ENCODE measurements around the gene SPINDOC. TPM values are rescaled to one million over a fixed set of nuclear protein-coding genes. Genes with fewer than 3 reads are reported as not detected.

The SPINDOC gene
- total and polyA plus RNA-seq, 2 donors from 2014 or later: 10.9 to 14.2 TPM

DNA sequence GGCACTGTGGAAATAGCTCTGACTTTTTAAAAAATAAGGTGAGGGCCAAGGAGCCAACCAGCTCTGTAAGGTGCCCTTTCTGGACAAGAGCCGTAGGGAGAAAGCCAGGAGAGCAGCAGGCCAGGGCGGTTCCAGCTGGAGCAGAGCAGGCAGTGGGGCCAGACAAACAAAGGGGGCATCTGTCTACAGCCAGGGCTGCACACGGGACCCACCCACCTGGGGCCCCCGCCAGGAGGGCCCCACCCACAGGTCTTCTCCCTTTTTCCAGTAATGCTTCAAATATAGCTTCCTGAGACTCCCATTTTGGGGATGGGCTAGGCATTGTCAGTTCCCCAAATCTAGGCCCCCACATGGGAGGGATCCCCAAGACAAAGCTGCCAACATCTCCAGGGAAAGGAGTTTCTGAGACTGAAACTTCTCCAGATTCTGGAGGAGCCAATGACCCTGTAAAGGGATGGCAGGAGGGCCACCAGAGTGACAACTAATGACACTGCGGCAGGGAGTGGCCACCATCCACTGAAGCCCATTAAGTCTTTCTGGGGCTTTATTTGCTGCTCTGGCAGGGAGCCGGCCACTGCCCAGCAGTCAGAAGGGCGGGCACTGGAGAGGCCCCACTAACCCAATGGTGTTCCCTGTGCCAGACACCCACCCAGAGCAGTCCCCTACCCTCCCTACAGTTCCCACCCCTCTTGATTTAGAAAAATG, 46.6 kb upstream of the SPINDOC start:
- TF ChIP-seq, protein P1, sequence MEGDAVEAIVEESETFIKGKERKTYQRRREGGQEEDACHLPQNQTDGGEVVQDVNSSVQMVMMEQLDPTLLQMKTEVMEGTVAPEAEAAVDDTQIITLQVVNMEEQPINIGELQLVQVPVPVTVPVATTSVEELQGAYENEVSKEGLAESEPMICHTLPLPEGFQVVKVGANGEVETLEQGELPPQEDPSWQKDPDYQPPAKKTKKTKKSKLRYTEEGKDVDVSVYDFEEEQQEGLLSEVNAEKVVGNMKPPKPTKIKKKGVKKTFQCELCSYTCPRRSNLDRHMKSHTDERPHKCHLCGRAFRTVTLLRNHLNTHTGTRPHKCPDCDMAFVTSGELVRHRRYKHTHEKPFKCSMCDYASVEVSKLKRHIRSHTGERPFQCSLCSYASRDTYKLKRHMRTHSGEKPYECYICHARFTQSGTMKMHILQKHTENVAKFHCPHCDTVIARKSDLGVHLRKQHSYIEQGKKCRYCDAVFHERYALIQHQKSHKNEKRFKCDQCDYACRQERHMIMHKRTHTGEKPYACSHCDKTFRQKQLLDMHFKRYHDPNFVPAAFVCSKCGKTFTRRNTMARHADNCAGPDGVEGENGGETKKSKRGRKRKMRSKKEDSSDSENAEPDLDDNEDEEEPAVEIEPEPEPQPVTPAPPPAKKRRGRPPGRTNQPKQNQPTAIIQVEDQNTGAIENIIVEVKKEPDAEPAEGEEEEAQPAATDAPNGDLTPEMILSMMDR (IDR thresholded peaks at IDR 0.05; ENCODE audit: borderline replicate concordance, extremely low read depth, insufficient read depth): no peak
- H3K27me3 ChIP-seq (ENCODE audit: control insufficient read depth, insufficient read depth, low read length): no peaks in the 10 kb centered on the region
- FAIRE-seq (no peak), DNase-seq (peak in 3 of 5 donors; percentile 9 to 63 (median 30))
- peak overlapping the region; percentile 70 to 90 (median 82) for H3K4me3 ChIP-seq (ENCODE audit: low read length in 3 of 3)
- no peaks in the 10 kb centered on the region for H3K9me3 ChIP-seq (ENCODE audit: control insufficient read depth in 2 of 3, insufficient read depth in 1 of 3, low read length in 3 of 3)
- intact Hi-C loops (cut with DNase I): no loop called here
- H3K9ac ChIP-seq (ENCODE audit: low read length in 3 of 3): peak overlapping the region in 2 of 3 donors; percentile 54 to 75
- no peaks in the 10 kb centered on the region for H3K36me3 ChIP-seq (ENCODE audit: control insufficient read depth in 2 of 3, insufficient read depth in 3 of 3, low read length in 3 of 3)
- peaks cover 0 to 19% (median 7%) of the 10 kb centered on the region in 3 donors for H3K4me1 ChIP-seq (ENCODE audit: control insufficient read depth in 2 of 3, insufficient read depth in 2 of 3, low read depth in 1 of 3, low read length in 3 of 3)
- H3K27ac ChIP-seq (ENCODE audit: low read depth in 2 of 2, low read length in 2 of 2): peak overlapping the region; percentile 22 to 47

DNA sequence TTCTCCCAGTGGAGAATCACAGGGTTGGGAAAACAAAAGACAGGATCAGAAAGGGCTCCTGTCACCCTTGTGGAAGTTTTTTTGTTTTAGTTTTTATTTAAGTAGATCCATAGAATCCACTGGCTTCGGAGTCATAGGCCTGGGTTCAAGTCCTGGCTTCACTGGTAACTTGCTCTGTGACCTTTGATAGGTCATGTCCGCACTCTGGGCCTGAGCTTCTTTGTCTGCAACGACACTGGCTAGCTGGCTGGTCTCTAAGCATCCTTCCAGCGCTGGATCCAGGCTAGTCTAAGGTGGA, 46.0 kb upstream of the SPINDOC start:
- DNase-seq (peak in 1 of 5 donors; percentile 80), FAIRE-seq (no peak)
- Histone ChIP-seq H3K4me3 (ENCODE audit: low read length in 3 of 3) (peak overlapping the region; percentile 70 to 90 (median 82)), H3K4me1 (ENCODE audit: control insufficient read depth in 2 of 3, insufficient read depth in 2 of 3, low read depth in 1 of 3, low read length in 3 of 3) (peaks cover 0 to 19% (median 7%) of the 10 kb centered on the region in 3 donors), H3K27ac (ENCODE audit: low read depth in 2 of 2, low read length in 2 of 2) (peak overlapping the region; percentile 3 to 33), H3K27me3 (ENCODE audit: control insufficient read depth, insufficient read depth, low read length) (no peaks in the 10 kb centered on the region), H3K9ac (ENCODE audit: low read length in 3 of 3) (peak overlapping the region; percentile 32 to 75 (median 54)), H3K36me3 (ENCODE audit: control insufficient read depth in 2 of 3, insufficient read depth in 3 of 3, low read length in 3 of 3) (no peaks in the 10 kb centered on the region), H3K9me3 (ENCODE audit: control insufficient read depth in 2 of 3, insufficient read depth in 1 of 3, low read length in 3 of 3) (no peaks in the 10 kb centered on the region)
- TF ChIP-seq, protein P1 (IDR thresholded peaks at IDR 0.05; ENCODE audit: borderline replicate concordance, extremely low read depth, insufficient read depth): no peak
- intact Hi-C loops (cut with DNase I): no loop called here

DNA sequence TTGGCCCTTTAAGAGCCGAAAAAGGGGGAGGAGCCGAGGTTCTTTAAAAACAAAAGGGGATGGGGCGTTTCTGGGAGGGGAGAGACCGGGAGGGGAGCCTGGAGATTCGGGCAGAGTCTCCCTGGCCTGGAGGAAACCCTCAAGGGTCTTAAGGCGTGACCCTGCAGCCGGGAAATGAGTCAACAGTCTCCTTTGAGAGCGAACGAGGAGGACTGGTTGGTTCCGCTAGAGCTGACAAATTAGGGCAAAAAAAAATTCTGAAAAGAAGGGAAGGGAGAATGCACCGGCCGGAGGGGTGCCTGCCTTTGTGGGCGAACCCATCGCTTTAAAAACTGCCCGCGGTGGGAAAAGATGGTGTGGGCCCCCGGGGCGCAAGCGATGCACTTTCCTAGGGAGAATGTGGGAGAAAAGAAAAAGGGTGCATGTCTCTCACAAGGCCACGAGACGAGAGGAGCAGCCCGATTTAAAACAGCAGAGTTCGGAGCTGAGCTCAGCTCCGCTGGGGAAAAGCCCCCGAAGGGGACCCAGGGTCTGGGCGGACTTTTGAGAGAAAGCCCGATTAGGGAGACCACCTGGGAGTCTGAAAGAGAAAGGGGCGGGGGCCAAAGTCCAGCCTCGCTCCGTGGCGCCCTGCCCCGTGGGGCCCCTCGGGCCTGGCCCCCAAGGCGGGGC, 45.6 kb upstream of the SPINDOC start:
- TF ChIP-seq, protein P1 (IDR thresholded peaks at IDR 0.05; ENCODE audit: borderline replicate concordance, extremely low read depth, insufficient read depth): no peak
- FAIRE-seq (no peak), DNase-seq (peak; percentile 71 to 90 (median 86))
- Histone ChIP-seq H3K9ac (ENCODE audit: low read length in 3 of 3) (peak overlapping the region; percentile 32 to 75 (median 54)), H3K4me3 (ENCODE audit: low read length in 3 of 3) (peak overlapping the region; percentile 70 to 90 (median 82)), H3K27me3 (ENCODE audit: control insufficient read depth, insufficient read depth, low read length) (no peaks in the 10 kb centered on the region), H3K9me3 (ENCODE audit: control insufficient read depth in 2 of 3, insufficient read depth in 1 of 3, low read length in 3 of 3) (no peaks in the 10 kb centered on the region), H3K36me3 (ENCODE audit: control insufficient read depth in 2 of 3, insufficient read depth in 3 of 3, low read length in 3 of 3) (no peaks in the 10 kb centered on the region), H3K4me1 (ENCODE audit: control insufficient read depth in 2 of 3, insufficient read depth in 2 of 3, low read depth in 1 of 3, low read length in 3 of 3) (peaks cover 0 to 19% (median 7%) of the 10 kb centered on the region in 3 donors), H3K27ac (ENCODE audit: low read depth in 2 of 2, low read length in 2 of 2) (peak overlapping the region; percentile 33 to 57)
- intact Hi-C loops (cut with DNase I): no loop called here
